HG02623 (cell line): Measurements from ENCODE around the gene OR8B2.
A peak's percentile ranks its signal among the peaks of the same experiment; 100 is the strongest.
"Not testable (repeated sequence)": the region's sequence is repeated elsewhere in the genome, so short reads cannot be mapped to it uniquely, and the experiment has no call there.

ENCODE experiments used
- ATAC-seq: cut with Tn5 transposase; IDR thresholded peaks from one replicate; pipeline ENCODE4 v1.9.1; 2021; ENCODE audit warnings: moderate library complexity; ENCODE audit not compliant: unreplicated experiment

Gene OR8B2

DNA sequence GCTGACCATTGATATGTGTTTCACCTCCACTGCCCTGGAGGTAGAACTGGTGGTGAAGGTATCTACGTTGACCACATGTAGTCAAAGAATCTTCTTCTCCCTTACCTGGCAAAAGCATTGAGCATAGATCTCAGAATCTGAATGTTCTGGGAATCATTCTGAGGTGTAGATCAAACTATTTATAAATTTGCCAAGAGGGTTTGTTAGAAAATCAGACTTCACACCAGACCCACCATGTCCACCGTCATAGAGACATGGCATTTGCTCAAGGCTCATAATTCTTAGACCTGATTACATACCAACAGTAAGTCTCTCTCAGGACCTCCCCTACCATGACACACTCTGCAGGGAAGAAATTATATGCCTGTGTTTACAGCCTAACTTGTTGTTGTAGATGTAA is at the start of gene OR8B2:
Gene OR8B2 (minus strand): TSS at position 101 of the 400 bp plus-strand sequence. CDS start 1,156 bp downstream, outside the sequence.
- no peak for ATAC-seq

DNA sequence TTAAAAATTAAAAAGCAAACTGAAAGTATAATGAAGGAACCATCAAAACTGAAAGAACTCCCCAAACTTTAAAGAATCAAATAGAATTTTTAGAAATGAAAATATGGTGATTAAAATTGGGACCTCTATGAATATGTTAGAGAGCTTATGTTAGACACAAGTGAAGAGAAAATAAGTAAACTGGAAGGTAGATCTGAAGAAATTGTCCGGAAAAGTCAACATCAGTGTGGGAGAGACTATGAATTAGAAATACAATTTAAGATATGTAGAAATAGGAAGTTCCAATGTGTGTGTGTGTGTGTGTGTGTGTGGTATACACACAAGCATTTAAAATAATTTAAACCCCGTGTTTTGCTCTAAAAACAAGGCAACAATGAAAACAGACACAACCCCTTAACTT is 45.3 kb upstream of the OR8B2 start:
- ATAC-seq: no peak

DNA sequence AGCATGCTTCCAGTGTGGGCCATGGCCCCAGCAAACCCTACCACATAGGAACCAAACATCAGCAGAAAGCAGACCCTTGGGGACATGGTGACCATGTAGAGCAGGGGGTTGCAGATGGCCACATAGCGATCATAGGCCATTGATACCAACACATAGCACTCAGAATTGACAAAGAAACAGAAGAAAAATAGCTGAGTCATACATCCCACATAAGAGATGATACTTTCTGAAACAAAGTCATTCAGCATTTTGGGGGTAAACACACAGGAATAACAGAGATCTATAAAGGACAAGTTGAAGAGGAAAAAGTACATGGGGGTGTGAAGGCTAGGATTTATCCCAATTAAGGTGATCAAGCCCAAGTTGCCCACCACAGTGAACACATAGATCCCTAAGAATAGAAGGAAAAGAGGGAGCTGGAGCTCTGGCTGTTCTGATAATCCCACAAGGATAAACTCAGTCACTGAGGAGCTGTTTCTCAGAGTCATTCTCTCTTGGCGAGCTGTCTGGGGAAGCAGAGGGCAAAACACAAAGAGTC is 40.2 kb upstream of the OR8B2 start, which contains the start of gene OR8B4:
Gene OR8B4 (minus strand): TSS at position 488 of the 538 bp plus-strand sequence. CDS start 0 bp downstream, at position 488.
- ATAC-seq: no peak

DNA sequence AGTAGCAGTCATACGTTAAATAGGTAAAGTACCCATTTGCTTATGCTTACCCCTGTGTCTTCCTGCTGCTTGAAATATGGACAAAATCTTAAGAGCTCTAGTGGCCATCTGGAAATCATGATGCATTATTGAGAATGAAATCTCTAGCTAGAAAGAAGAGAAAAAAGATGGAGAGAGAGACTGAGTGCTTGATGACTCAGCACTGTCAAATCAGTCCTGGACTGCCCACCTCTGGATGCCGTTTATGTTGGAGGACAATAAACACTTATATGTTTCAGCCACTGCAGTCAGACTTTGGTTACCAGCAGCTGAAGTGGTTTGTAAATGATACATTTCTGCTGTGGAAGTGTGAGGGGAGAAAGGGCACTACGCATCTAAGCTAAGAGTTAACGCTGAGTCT is 36.7 kb upstream of the OR8B2 start:
- ATAC-seq: no peak

GRCh38 chr11:124415356-124415923 is 31.1 kb upstream of the OR8B2 start:
- no peak for ATAC-seq

DNA sequence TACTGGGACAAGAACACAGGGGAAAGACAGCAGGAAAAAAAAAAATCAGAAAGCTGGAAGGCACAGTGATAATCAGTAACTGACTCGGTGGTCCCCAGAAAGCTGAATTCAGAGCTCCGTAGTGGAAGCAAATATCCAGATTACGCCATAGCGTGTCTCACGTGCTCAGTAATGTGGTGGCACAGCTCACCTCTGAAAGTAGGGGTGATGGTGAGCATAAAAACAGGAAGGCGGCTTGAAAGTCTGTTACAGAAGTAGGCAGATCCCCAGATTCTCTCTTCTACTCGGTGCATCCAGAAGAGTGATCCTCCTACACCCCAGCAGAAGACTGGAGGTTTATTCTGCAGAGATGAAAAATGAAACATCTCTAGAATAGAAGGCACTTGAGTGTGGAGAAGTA is 25.6 kb upstream of the OR8B2 start:
- ATAC-seq: no peak

DNA sequence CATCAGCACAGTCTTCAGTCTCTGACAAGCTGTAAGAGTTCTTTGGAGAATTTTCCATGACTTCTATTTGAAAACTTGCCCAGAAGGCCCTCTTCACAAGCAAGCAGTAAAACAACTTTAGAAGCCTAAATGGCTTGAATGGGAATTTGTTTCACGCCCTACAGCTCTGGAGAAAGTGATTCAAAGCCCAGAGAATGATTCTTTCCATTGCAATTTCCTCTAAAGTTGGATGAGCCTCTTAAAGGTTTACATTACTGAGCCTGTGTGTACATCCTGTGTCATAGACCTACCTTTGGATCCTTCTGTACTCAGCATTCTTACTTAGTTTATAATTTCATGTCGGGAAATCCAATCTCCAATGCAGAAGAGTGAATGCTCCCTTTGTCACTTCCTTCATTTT is 21.3 kb upstream of the OR8B2 start:
- ATAC-seq: no peak

GRCh38 chr11:124403186-124403585 is 18.9 kb upstream of the OR8B2 start:
- ATAC-seq: not testable (repeated sequence)

GRCh38 chr11:124402326-124402922 is 18.1 kb upstream of the OR8B2 start:
- ATAC-seq: peak; percentile 87

- ATAC-seq: no peak
These were observed 14.6 kb upstream of the OR8B2 start, which contains the start of gene OR8B3 for GRCh38 chr11:124398924-124399323. Gene OR8B3 (minus strand): TSS chr11:124399024. CDS start chr11:124397351, 1,673 bp downstream.

DNA sequence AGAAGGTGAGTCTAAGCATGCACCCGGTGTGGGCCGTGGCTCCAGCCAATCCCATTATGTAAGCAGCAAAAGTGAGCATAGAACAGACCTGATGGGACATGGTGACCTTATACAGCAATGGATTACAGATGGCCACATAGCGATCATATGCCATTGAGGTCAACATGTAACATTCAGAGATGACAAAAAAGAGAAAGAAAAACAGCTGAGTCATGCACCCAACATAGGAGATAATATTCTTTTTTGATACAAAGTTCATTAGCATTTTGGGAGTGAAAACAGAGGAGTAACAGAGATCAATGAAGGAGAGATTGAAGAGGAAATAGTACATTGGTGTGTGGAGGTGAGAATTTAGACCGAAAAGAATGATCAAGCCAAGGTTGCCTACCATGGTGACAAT is 12.5 kb upstream of the OR8B2 start:
- not testable (repeated sequence) for ATAC-seq

- ATAC-seq: no peak
These were observed 10.1 kb upstream of the OR8B2 start for GRCh38 chr11:124394408-124394807.

DNA sequence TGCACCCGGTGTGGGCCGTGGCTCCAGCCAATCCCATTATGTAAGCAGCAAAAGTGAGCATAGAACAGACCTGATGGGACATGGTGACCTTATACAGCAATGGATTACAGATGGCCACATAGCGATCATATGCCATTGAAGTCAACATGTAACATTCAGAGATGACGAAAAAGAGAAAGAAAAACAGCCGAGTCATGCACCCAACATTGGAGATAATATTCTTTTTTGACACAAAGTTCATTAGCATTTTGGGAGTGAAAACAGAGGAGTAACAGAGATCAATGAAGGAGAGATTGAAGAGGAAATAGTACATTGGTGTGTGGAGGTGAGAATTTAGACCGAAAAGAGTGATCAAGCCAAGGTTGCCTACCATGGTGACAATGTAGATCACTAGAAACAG is 1.4 kb downstream of the OR8B2 start:
- ATAC-seq: not testable (repeated sequence)

- no peak for ATAC-seq
These were observed 3.7 kb downstream of the OR8B2 start for GRCh38 chr11:124380585-124380984.

DNA sequence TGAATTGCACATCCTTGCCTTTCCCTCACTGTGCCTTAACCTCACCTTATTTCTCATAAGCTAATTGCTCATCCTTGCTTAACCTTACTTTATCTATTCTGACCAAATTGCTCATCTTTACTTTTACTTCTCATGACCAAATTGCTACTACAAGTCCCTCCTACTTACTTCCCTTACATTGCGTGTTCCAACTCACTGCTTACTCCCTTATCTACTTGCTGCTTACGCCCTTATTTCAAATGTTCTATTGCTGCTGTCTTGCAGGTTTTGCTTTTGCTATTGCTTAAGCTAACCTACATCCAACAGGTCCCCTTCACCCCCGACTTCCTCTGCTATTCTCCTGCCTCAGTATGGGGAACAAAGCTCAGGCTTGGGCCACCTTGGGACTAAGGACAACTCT is 8.0 kb downstream of the OR8B2 start:
- ATAC-seq: no peak

DNA sequence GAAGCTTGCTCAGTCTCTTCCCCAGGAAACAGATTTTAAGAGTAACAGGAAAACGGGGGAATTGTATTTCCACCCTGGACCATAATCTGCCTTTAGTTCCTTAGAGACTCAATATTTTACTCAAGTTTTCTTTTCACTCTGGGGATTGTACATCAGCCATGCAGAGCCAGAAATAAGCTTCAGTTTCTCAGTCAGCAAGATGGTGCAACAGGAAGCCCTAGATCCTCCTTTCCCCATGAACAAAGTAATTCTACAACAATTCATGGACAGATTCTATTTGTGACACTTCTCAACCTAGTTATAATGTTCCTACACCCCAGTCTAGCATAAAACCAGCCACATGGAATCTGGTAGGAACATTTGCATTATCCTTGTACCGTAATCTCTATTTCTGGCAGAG is 24.7 kb downstream of the OR8B2 start:
- no peak for ATAC-seq

DNA sequence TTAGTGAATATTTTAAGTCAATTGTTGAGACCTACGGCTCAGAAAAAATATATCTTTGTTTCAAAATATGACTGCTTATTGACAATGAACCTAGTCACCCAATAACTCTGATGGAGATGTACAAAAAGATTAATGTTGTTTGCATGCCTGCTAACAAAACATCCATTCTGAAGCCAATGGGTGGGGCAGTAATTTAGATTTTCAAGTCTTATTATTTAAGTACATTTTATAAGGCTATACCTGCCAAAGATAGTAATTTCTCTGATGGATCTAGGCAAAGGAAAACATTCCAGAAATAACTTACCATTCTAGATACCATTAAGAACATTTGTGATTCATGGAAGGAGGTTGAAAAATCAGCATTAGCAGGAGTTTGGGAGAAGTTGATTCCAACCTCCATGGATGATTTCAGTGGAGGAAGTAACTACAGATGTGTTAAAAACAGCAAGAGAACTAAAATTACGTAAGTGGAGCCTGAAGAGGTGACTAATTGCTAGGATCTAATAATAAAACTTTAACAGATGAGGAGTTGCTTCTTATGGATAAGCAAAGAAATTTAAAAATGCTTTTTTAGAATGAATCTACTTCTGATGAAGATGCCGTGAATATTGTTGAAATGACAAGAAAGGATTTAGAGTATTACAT is 37.9 kb downstream of the OR8B2 start:
- no peak for ATAC-seq

DNA sequence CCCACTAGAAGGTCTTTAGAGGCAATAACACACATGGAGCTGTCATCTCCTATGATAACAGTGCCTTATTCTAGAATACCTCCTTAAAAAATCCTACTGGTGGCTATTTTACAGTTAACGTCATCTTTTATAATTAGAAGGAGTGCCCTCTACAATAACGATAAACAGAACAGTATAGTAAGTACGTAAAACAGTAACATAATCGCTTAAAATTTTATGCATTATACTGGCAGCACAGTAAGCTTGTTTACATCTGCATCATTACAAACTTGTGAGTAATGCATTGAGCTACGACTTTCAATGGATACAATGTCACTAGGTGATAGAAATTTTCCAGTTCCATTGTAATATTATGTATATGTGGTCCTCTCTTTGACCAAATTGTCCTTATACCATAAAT is 40.0 kb downstream of the OR8B2 start:
- no peak for ATAC-seq

DNA sequence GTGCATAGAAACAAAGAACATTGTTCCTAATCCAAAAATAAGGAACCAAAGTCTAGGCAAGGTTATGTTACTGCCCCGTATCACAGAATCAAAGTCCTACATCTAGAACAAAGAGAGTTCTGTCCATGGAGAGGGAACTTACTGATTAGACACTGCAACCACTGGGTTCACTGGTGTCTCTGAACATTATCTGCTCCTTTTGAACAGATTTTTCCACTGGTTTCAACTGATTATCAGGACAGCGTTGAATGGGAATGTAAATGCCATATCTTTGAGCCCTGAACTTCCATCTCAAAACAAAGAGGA is 44.2 kb downstream of the OR8B2 start:
- no peak for ATAC-seq

GRCh38 chr11:124339396-124340141 is 44.7 kb downstream of the OR8B2 start:
- ATAC-seq: no peak
